Measurements from ENCODE around the gene SP110.

DNA sequence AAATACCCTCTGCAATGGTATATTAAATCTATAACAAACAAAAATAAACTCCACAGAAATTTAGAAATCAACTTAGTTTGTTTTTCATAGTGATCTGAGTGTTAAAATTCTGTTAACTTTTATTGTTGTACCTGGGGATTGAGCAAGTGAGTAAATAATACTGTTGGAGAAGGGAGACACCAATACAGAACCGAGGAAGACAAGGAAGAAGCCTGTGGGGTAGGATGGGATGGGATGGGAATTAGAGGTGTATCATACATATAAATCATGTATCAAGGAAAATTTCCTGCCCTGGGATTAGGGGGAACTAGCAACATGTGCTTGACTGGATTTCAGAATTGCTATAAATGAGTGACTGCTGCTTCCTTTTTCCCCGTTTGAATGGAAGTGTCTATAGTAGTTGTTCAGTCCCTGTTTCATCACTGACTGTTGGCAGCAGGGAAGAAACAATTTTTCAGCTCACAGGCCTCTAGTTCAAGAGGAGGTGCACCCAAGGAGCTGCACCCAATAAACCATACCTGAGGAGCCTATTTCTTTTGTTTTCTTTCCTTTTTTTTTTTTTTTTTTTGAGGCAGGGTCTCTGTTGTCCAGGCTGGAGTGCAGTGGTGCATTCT lies 53.1 kb downstream of the SP110 start:
- TF ChIP-seq, protein P1, sequence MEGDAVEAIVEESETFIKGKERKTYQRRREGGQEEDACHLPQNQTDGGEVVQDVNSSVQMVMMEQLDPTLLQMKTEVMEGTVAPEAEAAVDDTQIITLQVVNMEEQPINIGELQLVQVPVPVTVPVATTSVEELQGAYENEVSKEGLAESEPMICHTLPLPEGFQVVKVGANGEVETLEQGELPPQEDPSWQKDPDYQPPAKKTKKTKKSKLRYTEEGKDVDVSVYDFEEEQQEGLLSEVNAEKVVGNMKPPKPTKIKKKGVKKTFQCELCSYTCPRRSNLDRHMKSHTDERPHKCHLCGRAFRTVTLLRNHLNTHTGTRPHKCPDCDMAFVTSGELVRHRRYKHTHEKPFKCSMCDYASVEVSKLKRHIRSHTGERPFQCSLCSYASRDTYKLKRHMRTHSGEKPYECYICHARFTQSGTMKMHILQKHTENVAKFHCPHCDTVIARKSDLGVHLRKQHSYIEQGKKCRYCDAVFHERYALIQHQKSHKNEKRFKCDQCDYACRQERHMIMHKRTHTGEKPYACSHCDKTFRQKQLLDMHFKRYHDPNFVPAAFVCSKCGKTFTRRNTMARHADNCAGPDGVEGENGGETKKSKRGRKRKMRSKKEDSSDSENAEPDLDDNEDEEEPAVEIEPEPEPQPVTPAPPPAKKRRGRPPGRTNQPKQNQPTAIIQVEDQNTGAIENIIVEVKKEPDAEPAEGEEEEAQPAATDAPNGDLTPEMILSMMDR (IDR thresholded peaks at IDR 0.05), result no peak
- no peak for TF ChIP-seq POLR2A (IDR thresholded peaks at IDR 0.05)

All from heart left ventricle (tissue), 13 donors.